AG09319 (cell line): Measurements from ENCODE around the gene ARCN1.

ENCODE experiments used
- DNase-seq: peaks from one replicate; pipeline ENCODE4 v3.0.0-alpha.2; 2010; ENCODE audit warnings: low read depth; ENCODE audit errors: extremely low read depth
- TF ChIP-seq, protein P1 (sequence below): IDR thresholded peaks from 2 replicates; pipeline ENCODE4 v1.5.1; 2011; ENCODE audit warnings: low read depth, mild to moderate bottlenecking, inconsistent platforms, low read length, moderate library complexity

Gene ARCN1

DNA sequence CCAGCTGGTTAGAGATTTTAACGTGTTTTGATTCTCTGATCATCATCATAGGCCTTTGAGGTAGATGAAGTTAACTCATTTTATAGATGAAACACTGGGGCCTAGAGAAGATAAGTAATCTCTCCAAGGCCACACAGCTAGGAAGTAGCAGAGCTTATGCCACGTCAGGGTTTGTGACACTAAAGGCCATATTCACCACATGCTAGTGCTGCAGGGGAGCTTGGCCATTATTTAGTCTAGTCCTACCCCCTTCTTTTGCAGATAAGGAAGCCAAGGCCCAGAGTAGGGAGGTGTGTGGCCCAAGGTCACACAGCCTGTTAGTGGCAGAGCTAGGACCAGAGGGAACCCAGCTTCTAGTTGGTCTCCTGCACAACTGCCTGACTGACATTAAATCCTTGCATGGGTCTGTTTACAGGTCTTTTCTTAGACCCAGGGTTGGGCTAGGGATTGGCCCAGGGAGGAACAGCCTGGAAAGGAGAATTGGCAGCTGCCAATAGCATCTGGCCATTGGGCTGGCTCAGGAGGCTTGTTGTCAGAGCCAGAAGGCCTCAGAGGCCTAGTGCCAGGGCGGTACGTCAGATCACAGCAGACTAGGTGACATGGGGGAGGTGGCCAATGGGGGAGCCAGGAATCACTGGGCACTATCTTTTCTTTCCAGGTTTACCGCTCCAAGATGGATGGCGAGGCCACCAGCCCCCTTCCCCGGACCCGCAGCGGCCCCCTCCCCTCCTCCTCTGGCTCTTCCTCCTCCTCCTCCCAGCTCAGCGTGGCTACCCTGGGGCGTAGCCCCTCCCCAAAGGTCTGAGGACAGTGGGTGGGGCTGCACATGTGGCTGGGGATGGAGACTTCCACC lies 71.2 kb downstream of the ARCN1 start:
- TF ChIP-seq, protein P1, sequence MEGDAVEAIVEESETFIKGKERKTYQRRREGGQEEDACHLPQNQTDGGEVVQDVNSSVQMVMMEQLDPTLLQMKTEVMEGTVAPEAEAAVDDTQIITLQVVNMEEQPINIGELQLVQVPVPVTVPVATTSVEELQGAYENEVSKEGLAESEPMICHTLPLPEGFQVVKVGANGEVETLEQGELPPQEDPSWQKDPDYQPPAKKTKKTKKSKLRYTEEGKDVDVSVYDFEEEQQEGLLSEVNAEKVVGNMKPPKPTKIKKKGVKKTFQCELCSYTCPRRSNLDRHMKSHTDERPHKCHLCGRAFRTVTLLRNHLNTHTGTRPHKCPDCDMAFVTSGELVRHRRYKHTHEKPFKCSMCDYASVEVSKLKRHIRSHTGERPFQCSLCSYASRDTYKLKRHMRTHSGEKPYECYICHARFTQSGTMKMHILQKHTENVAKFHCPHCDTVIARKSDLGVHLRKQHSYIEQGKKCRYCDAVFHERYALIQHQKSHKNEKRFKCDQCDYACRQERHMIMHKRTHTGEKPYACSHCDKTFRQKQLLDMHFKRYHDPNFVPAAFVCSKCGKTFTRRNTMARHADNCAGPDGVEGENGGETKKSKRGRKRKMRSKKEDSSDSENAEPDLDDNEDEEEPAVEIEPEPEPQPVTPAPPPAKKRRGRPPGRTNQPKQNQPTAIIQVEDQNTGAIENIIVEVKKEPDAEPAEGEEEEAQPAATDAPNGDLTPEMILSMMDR = no peak
- DNase-seq = no peak

DNA sequence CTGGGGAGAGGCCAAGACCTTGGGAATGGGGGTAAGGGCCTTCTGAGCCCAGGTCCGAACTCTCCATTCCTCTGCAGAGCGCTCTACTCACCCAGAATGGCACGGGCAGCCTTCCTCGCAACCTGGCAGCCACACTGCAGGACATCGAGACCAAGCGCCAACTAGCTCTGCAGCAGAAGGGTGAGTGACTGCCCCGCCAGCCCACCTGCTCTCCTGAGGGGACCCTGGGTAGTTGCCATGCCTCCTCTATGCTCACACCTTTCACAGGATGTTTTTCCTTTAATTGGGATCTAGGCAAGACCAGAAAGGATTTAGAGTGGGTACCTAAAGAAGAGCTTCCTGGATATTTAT lies 71.8 kb downstream of the ARCN1 start:
- DNase-seq = no peak

DNA sequence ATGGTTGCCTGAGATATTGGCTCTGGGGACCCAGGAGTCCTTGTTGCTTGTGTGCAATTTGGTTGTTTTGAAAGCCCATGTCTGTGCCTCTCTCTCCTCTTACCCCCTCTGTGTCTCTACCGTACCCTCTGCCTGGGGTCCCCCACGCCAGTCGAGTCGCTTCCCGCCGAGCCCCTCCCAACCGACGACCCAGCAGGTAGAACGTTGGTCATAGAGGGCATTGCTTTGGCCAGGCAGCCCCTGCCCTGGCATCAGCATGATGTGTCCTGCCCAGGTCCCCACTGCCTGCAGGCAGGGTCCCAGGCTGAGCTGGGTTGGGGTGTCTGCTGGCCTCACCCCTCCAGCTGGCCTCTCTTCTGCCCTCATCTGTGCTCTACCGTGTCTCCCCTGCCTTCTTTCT lies 72.3 kb downstream of the ARCN1 start:
- no peak for DNase-seq
- TF ChIP-seq, protein P1 = no peak

More for the DNA sequence above, 71.8 kb downstream of the ARCN1 start:
- TF ChIP-seq, protein P1 = no peak

DNA sequence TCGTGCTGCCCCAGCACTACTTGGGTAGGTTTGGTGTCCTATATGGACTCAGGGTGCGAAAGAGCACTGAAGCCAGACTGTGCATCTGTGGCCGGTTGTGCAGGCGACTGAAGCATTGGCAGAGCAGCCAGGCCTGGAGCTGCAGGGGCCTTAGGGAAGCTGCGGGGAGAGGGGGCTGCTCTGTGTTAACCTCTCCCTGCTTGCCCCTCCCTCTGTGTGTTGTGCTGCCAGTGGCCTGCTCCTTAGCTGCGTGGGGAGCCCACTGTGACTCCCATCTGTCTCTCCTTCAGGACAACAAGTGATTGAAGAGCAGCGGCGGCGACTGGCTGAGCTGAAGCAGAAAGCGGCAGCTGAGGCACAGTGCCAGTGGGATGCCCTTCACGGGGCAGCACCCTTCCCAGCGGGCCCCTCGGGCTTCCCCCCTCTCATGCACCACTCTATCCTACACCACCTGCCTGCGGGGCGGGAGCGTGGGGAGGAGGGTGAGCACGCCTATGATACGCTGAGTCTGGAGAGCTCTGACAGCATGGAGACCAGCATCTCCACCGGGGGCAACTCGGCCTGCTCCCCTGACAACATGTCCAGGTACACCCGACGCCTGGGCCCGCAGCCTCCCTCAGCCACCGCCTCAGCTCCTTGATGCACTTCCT lies 73.0 kb downstream of the ARCN1 start:
- TF ChIP-seq, protein P1 = no peak
- no peak for DNase-seq

DNA sequence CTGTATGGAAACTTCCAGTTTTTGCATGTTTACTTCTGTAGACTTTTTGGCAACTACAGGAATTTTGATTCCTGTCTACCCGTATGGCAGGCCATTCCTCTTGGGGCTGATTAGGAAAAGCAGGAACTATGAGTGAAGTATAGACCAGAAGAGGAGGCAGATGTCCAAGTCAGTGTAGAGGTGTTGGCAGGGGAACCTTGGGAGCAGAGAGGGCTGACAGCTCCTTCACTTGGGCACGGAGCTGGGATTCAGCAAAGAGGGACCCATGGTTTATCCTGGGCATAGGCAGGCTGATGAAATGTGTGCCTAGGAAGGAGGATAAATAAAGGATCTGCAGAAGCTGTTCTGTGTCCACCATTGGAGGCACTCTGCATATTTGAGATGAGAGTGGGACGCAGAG lies 74.2 kb downstream of the ARCN1 start:
- no peak for DNase-seq

DNA sequence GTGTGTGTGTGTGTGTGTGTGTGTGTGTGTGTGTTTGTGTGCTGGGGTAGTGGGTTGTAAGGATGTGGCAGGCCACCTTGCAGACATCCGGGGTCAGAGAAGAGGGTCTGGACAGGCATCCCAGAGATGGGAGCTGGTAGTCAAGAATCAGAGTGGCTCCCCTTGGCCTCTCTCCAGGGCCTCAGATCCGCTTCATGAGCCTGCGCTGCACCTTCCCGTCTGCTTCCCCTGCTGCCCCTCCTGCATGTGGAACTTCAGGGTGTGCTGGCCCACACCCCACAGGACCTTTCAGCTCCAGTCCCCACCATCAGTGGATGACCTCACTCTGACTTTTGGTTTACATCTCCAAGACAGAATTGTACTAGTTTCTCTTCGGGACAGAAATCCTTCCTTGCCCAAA lies 76.1 kb downstream of the ARCN1 start:
- no peak for DNase-seq
- TF ChIP-seq, protein P1 = no peak

More for the DNA sequence above, 74.2 kb downstream of the ARCN1 start:
- TF ChIP-seq, protein P1 = no peak

DNA sequence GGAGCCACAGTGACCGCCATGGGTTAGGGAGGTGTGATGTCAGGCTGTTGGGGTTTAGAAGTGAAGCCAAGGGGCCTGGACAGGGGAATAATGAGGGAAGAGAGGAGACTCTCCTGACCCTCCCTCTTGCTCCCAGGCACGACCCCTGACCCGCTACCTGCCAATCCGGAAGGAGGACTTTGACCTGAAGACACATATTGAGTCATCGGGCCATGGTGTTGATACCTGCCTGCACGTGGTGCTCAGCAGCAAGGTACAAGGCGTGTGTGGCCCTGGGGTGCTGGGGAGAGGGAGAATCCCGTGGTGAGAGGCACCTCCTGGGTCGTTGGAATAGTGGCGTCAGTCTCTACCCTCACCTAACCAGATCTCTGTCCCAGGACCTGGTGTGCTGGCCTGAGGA lies 77.7 kb downstream of the ARCN1 start:
- DNase-seq = no peak
- TF ChIP-seq, protein P1 = no peak
